ENCODE data around the gene UTS2. TPM values are rescaled to one million over a fixed set of nuclear protein-coding genes. Genes with fewer than 3 reads are reported as not detected.

The UTS2 gene
- total RNA-seq, 6 experiments from 2014 or later: not detected

- Histone ChIP-seq H3K36me3 (peaks cover 0 to 40% (median 7%) of the 10 kb centered on the region in 4 donors), H3K4me1 (no peaks in the 10 kb centered on the region), H3K9me3 (no peaks in the 10 kb centered on the region), H3K27me3 (no peaks in the 10 kb centered on the region), H3K4me3 (no peak overlapping the region), H3K27ac (no peak overlapping the region)
- intact Hi-C loops (cut with DNase I): no loop called here
- 88% methylated on average over 2 of the region's 2 CpGs for WGBS (ENCODE audit: insufficient coverage, low coverage, low lambda C conversion rate, missing lambda C conversion rate)
- DNase-seq (no peak), ATAC-seq (no peak)
- no peak for TF ChIP-seq POLR2A (IDR thresholded peaks at IDR 0.05)
- no peak for TF ChIP-seq CTCF (IDR thresholded peaks at IDR 0.05)
Observed at GRCh38 chr1:7845761-7846160, 7.1 kb downstream of the UTS2 start.

GRCh38 chr1:7842517-7842916 lies 10.3 kb downstream of the UTS2 start:
- ATAC-seq (no peak), DNase-seq (no peak)
- Histone ChIP-seq H3K36me3 (peaks cover 5 to 73% (median 12%) of the 10 kb centered on the region in 4 donors), H3K4me1 (no peaks in the 10 kb centered on the region), H3K27me3 (no peaks in the 10 kb centered on the region), H3K9me3 (no peaks in the 10 kb centered on the region), H3K27ac (no peak overlapping the region), H3K4me3 (no peak overlapping the region)
- 77% methylated on average over 4 of the region's 4 CpGs for WGBS (ENCODE audit: insufficient coverage, low coverage, low lambda C conversion rate, missing lambda C conversion rate)
- intact Hi-C loops (cut with DNase I): no loop called here
- no peak for TF ChIP-seq CTCF (IDR thresholded peaks at IDR 0.05)
- TF ChIP-seq POLR2A (IDR thresholded peaks at IDR 0.05): no peak

- no peaks in the 10 kb centered on the region for H3K4me1 ChIP-seq
- peaks cover 5 to 96% (median 22%) of the 10 kb centered on the region in 4 donors for H3K36me3 ChIP-seq
- intact Hi-C loops (cut with DNase I): no loop called here
- DNase-seq (no peak), ATAC-seq (no peak)
- H3K4me3 ChIP-seq: no peak overlapping the region
- TF ChIP-seq POLR2A (IDR thresholded peaks at IDR 0.05) (no peak), CTCF (IDR thresholded peaks at IDR 0.05) (no peak)
- no peaks in the 10 kb centered on the region for H3K27me3 ChIP-seq
- WGBS (ENCODE audit: insufficient coverage, low coverage, low lambda C conversion rate, missing lambda C conversion rate): 91% methylated on average over 3 of the region's 3 CpGs
- no peak overlapping the region for H3K27ac ChIP-seq
- no peaks in the 10 kb centered on the region for H3K9me3 ChIP-seq
Observed at GRCh38 chr1:7839526-7839925, 13.3 kb downstream of the UTS2 start.

GRCh38 chr1:7838714-7839113 lies 14.2 kb downstream of the UTS2 start:
- no peak overlapping the region for H3K4me3 ChIP-seq
- no peaks in the 10 kb centered on the region for H3K27me3 ChIP-seq
- no peaks in the 10 kb centered on the region for H3K9me3 ChIP-seq
- intact Hi-C loops (cut with DNase I): no loop called here
- no peak for ATAC-seq
- H3K36me3 ChIP-seq: peaks cover 7 to 88% (median 22%) of the 10 kb centered on the region in 4 donors
- TF ChIP-seq CTCF (IDR thresholded peaks at IDR 0.05) (no peak), POLR2A (IDR thresholded peaks at IDR 0.05) (no peak)
- 86% methylated on average over 2 of the region's 2 CpGs for WGBS (ENCODE audit: insufficient coverage, low coverage, low lambda C conversion rate, missing lambda C conversion rate)
- no peak overlapping the region for H3K27ac ChIP-seq
- DNase-seq: no peak
- H3K4me1 ChIP-seq: no peaks in the 10 kb centered on the region

- H3K27ac ChIP-seq: no peak overlapping the region
- TF ChIP-seq POLR2A (IDR thresholded peaks at IDR 0.05) (no peak), CTCF (IDR thresholded peaks at IDR 0.05) (no peak)
- H3K4me1 ChIP-seq: no peaks in the 10 kb centered on the region
- H3K36me3 ChIP-seq: peaks cover 6 to 65% (median 24%) of the 10 kb centered on the region in 4 donors
- no peak overlapping the region for H3K4me3 ChIP-seq
- intact Hi-C loops (cut with DNase I): no loop called here
- no peaks in the 10 kb centered on the region for H3K27me3 ChIP-seq
- DNase-seq: no peak
- H3K9me3 ChIP-seq: no peaks in the 10 kb centered on the region
- ATAC-seq: no peak
Observed at GRCh38 chr1:7833035-7833434, 19.8 kb downstream of the UTS2 start.
